LNCAP (cell line): ENCODE measurements around the gene CLINT1.
A peak's percentile ranks its signal among the peaks of the same experiment; 100 is the strongest.

Experiments
- TF ChIP-seq, protein P1 (sequence below): fragments of 450-650 bp; IDR thresholded peaks from 2 replicates; pipeline ENCODE4 v1.5.1; 2017; ENCODE audit warnings: mild to moderate bottlenecking

Gene CLINT1

GRCh38 chr5:157857816-157858526 is 974 bp downstream of the CLINT1 start:
- TF ChIP-seq, protein P1, sequence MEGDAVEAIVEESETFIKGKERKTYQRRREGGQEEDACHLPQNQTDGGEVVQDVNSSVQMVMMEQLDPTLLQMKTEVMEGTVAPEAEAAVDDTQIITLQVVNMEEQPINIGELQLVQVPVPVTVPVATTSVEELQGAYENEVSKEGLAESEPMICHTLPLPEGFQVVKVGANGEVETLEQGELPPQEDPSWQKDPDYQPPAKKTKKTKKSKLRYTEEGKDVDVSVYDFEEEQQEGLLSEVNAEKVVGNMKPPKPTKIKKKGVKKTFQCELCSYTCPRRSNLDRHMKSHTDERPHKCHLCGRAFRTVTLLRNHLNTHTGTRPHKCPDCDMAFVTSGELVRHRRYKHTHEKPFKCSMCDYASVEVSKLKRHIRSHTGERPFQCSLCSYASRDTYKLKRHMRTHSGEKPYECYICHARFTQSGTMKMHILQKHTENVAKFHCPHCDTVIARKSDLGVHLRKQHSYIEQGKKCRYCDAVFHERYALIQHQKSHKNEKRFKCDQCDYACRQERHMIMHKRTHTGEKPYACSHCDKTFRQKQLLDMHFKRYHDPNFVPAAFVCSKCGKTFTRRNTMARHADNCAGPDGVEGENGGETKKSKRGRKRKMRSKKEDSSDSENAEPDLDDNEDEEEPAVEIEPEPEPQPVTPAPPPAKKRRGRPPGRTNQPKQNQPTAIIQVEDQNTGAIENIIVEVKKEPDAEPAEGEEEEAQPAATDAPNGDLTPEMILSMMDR: no peak

- TF ChIP-seq, protein P1: peak; percentile 58
These were observed 3.4 kb downstream of the CLINT1 start for GRCh38 chr5:157855404-157855994.

DNA sequence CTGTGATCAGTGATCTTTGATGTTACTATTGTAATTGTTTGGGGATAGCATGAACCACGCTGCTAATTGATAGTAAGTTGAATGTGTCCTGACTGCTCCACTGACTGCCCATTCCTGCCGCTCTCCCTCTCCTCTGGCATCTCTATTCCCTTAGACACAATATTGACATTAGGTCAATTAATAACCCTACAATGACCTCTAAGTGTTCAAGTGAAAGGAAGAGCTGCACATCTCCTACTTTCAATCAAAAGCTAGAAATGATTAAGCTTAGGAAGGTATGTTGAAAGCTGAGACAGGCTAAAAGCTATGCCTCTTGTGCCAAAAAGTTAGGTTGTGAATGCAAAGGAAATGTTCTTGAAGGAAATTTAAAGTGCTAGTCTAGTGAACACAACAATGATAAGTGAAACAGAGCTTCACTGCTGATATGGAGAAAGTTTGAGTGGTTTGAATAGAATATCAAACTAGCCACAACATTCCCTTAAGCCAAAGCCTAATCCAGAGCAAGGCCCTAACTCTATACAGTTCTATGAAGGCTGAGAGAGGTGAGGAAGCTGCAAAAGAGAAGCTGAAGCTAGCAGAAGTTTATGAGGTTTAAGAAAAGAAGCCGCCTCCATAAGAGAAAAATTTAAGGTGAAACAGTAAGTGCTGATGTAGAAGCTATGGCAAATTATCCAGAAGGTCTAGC is 12.9 kb downstream of the CLINT1 start:
- TF ChIP-seq, protein P1: no peak

- TF ChIP-seq, protein P1: no peak
These were observed 16.2 kb downstream of the CLINT1 start for GRCh38 chr5:157842787-157843186.

GRCh38 chr5:157842185-157842584 is 16.8 kb downstream of the CLINT1 start:
- TF ChIP-seq, protein P1: no peak

DNA sequence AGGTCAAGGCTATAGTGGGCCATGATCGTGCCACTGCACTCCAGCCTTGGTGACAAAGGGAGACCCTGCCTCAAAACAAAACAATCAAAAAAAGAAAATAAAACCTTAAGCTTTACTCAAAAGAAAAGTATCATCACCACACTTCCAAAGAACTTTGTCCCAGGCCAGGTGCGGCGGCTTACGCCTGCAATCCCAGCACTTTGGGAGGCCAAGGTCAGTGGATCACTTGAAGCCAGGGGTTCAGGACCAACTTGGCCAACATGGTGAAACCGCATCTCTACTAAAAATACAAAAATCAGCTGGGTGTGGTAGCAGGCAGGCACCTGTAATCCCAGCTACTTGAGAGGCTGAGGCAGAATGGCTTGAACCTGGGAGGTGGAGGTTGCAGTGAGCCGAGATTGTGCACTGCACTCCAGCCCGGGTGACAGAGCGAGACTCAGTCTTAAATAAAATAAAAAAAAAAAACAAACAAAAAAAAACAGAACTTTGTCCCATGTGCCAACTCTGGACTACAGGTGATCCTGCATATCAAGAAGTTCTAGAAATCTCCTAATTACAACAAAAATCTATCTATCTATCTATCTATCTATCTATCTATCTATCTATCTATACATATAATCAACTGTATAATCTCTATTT is 19.7 kb downstream of the CLINT1 start:
- TF ChIP-seq, protein P1: no peak

GRCh38 chr5:157836121-157836753 is 22.7 kb downstream of the CLINT1 start:
- TF ChIP-seq, protein P1: no peak
